ENCODE results near the gene TBX15. TPM values are rescaled to one million over a fixed set of nuclear protein-coding genes. Genes with fewer than 3 reads are reported as not detected.

TBX15 gene
- polyA plus RNA-seq, 1 donor from 2014 or later, result not detected

- peaks cover 0 to 6% (median 1%) of the 10 kb centered on the region in 3 donors for H3K9me3 Mint-ChIP-seq
- no peaks in the 10 kb centered on the region for H3K27me3 Mint-ChIP-seq
- H3K36me3 Mint-ChIP-seq, result peaks cover 2% of the 10 kb centered on the region
- no peak overlapping the region for H3K4me3 Mint-ChIP-seq
- no peaks in the 10 kb centered on the region for H3K4me1 Mint-ChIP-seq
- H3K27ac Mint-ChIP-seq, result no peak overlapping the region
Observed at GRCh38 chr1:118945489-118945888, 42.7 kb downstream of the TBX15 start.

DNA sequence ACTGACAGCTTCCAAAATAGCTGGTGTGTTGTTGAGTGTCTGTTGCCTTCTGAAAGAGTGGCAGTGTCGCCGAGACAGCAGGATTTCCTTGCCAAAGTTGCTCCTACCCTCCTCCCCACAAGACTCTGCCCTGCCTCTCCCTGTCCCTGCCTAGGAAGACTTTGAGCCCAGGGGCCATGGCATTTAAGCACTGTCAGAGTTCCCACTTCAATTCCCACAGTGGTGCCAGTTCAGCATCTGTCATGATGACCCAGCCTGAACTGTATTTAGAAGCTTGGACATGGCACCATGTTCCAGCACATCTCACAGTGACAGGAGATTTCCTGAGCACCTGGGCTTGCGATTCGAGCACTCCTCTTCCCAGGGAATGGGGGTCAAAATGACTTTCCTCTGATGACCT lies 43.6 kb downstream of the TBX15 start:
- H3K4me1 Mint-ChIP-seq, result no peaks in the 10 kb centered on the region
- no peak overlapping the region for H3K4me3 Mint-ChIP-seq
- no peaks in the 10 kb centered on the region for H3K27me3 Mint-ChIP-seq
- H3K9me3 Mint-ChIP-seq, result peaks cover 0 to 6% (median 1%) of the 10 kb centered on the region in 3 donors
- peaks cover 2% of the 10 kb centered on the region for H3K36me3 Mint-ChIP-seq
- H3K27ac Mint-ChIP-seq, result no peak overlapping the region

- H3K27me3 Mint-ChIP-seq, result no peaks in the 10 kb centered on the region
- peaks cover 0 to 2% (median 0%) of the 10 kb centered on the region in 3 donors for H3K4me1 Mint-ChIP-seq
- H3K36me3 Mint-ChIP-seq, result peaks cover 2% of the 10 kb centered on the region
- H3K27ac Mint-ChIP-seq, result no peak overlapping the region
- peaks cover 0 to 6% (median 1%) of the 10 kb centered on the region in 3 donors for H3K9me3 Mint-ChIP-seq
- no peak overlapping the region for H3K4me3 Mint-ChIP-seq
Observed at GRCh38 chr1:118944133-118944532, 44.0 kb downstream of the TBX15 start.

DNA sequence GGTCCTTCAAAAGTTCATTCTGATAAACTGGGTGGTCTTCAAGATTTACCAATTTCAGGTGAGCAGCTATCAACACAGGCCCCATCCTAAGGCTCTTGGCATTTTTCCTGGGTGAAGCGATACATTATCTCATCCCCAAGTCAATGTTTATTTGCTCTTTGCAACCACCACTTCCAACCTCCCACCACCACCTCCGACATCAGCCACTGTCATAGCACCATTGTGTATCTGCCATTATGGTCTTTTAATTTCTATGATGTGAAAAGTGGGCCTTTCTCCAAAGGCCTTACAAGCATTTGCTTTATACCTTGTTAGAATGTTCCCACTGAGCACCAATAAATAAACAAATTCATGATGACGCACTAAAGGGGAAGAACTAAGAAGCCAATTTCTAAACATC lies 47.2 kb downstream of the TBX15 start:
- peaks cover 0 to 1% (median 0%) of the 10 kb centered on the region in 3 donors for H3K9me3 Mint-ChIP-seq
- H3K27ac Mint-ChIP-seq, result no peak overlapping the region
- no peaks in the 10 kb centered on the region for H3K27me3 Mint-ChIP-seq
- peaks cover 0 to 4% (median 4%) of the 10 kb centered on the region in 3 donors for H3K4me1 Mint-ChIP-seq
- no peaks in the 10 kb centered on the region for H3K36me3 Mint-ChIP-seq
- no peak overlapping the region for H3K4me3 Mint-ChIP-seq

- no peak overlapping the region for H3K4me3 Mint-ChIP-seq
- H3K4me1 Mint-ChIP-seq, result peaks cover 0 to 4% (median 4%) of the 10 kb centered on the region in 3 donors
- no peaks in the 10 kb centered on the region for H3K9me3 Mint-ChIP-seq
- no peaks in the 10 kb centered on the region for H3K36me3 Mint-ChIP-seq
- no peak overlapping the region for H3K27ac Mint-ChIP-seq
- H3K27me3 Mint-ChIP-seq, result no peaks in the 10 kb centered on the region
Observed at GRCh38 chr1:118937413-118938072, 50.6 kb downstream of the TBX15 start.

GRCh38 chr1:118934706-118935105 lies 53.4 kb downstream of the TBX15 start:
- H3K27me3 Mint-ChIP-seq, result no peaks in the 10 kb centered on the region
- no peak overlapping the region for H3K27ac Mint-ChIP-seq
- H3K9me3 Mint-ChIP-seq, result no peaks in the 10 kb centered on the region
- H3K36me3 Mint-ChIP-seq, result no peaks in the 10 kb centered on the region
- H3K4me1 Mint-ChIP-seq, result peaks cover 0 to 4% (median 4%) of the 10 kb centered on the region in 3 donors
- H3K4me3 Mint-ChIP-seq, result no peak overlapping the region

GRCh38 chr1:118933051-118933781 lies 54.9 kb downstream of the TBX15 start:
- Mint-ChIP-seq H3K4me1 (peaks cover 0 to 2% (median 0%) of the 10 kb centered on the region in 3 donors), H3K36me3 (peaks cover 4% of the 10 kb centered on the region), H3K27me3 (peaks cover 4% of the 10 kb centered on the region), H3K4me3 (no peak overlapping the region), H3K9me3 (peaks cover 0 to 2% (median 0%) of the 10 kb centered on the region in 3 donors), H3K27ac (no peak overlapping the region)

DNA sequence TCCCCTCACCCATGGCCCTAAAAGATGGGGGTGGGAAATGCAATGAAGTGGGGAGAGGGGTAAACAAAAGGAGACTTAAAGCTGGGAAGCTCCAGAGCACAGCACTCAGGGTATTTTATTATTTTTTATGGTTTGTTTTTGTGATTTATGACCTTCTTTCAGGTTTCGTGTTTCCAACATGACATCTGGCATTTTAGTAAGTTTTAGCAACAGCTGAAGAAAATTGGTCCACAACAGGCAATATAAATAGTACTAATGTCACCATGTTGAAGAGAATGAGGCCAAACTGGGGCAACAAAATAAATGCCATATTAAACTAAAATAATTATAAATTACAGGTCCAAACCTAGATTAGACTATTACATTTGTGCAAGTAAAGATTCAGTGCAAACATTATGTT lies 56.3 kb downstream of the TBX15 start:
- no peak overlapping the region for H3K4me3 Mint-ChIP-seq
- no peak overlapping the region for H3K27ac Mint-ChIP-seq
- H3K4me1 Mint-ChIP-seq, result no peaks in the 10 kb centered on the region
- H3K9me3 Mint-ChIP-seq, result peaks cover 0 to 2% (median 0%) of the 10 kb centered on the region in 3 donors
- peaks cover 4% of the 10 kb centered on the region for H3K36me3 Mint-ChIP-seq
- peaks cover 4% of the 10 kb centered on the region for H3K27me3 Mint-ChIP-seq

DNA sequence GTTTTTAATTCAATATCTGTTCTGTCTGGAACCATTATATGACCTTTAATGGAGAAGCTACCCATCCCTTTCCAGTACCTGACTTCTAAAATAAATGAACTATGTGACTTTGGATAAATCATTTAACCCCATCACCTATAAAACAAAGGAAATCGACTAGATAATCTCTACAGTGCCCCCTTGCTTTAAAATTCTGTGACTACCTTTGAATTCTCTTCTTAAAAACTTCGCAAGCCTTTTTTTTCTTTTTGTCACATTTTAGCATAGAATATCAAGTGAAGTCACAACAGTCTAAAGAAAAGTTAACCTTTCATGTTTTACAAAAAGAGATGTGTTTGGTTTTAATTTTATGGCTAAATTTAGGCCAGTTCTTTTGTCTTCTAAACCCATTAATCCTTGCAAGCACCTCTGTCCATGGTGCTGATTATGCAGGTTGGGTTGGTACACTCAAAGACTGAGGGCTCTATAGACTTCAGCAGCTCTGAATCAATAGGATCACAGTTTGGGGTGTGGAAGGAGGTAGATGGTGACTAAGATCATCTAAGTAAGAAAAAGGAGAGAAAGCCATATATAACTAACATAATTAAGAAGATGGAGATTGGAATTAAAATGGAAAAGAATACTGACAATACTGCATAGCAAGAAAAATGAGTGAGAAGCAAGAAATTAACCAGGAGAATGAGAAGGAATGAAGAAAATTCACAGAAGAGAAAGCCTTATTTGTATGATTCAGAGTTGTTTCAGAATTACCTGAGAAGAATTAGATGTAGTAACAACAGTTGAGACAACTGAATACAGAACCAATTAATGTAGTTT lies 59.2 kb downstream of the TBX15 start:
- peaks cover 5% of the 10 kb centered on the region for H3K36me3 Mint-ChIP-seq
- H3K4me1 Mint-ChIP-seq, result no peaks in the 10 kb centered on the region
- no peak overlapping the region for H3K27ac Mint-ChIP-seq
- H3K27me3 Mint-ChIP-seq, result peaks cover 9% of the 10 kb centered on the region
- H3K9me3 Mint-ChIP-seq, result peaks cover 0 to 2% (median 0%) of the 10 kb centered on the region in 3 donors
- H3K4me3 Mint-ChIP-seq, result no peak overlapping the region

GRCh38 chr1:118927427-118928187 lies 60.5 kb downstream of the TBX15 start:
- H3K36me3 Mint-ChIP-seq, result peaks cover 5% of the 10 kb centered on the region

GRCh38 chr1:118926261-118926660 lies 61.9 kb downstream of the TBX15 start:
- Mint-ChIP-seq H3K4me1 (peaks cover 0 to 4% (median 2%) of the 10 kb centered on the region in 3 donors), H3K27ac (no peak overlapping the region), H3K36me3 (peaks cover 5% of the 10 kb centered on the region), H3K4me3 (no peak overlapping the region), H3K27me3 (peaks cover 11% of the 10 kb centered on the region), H3K9me3 (peaks cover 0 to 2% (median 0%) of the 10 kb centered on the region in 3 donors)

More at GRCh38 chr1:118927427-118928187, 60.5 kb downstream of the TBX15 start:
- Mint-ChIP-seq H3K27ac (no peak overlapping the region), H3K27me3 (peaks cover 9% of the 10 kb centered on the region), H3K4me1 (peaks cover 0 to 2% (median under 1%) of the 10 kb centered on the region in 3 donors), H3K9me3 (peaks cover 0 to 2% (median 0%) of the 10 kb centered on the region in 3 donors), H3K4me3 (no peak overlapping the region)

DNA sequence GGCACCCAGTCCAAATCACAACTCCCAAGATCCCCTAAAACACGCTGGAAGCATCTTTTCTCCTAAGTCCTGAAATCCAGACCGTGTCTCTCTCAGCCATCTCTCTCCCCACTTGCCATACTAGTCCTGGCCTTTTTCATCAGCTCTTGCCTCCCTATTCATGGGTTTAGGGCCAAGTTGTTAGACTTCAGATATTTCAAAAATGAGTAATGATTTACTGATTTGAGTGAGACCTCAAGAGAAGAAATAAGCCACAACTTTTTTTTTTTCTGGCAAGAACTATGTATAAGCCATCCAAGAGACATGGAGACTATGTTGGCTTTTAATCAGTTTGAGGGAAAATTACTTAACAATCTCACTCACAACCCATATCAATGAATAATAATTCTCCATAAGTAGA lies 62.5 kb downstream of the TBX15 start:
- Mint-ChIP-seq H3K27me3 (peaks cover 11% of the 10 kb centered on the region), H3K4me1 (peaks cover 0 to 4% (median 2%) of the 10 kb centered on the region in 3 donors), H3K36me3 (peaks cover 5% of the 10 kb centered on the region), H3K4me3 (no peak overlapping the region), H3K9me3 (peaks cover 0 to 2% (median under 1%) of the 10 kb centered on the region in 3 donors), H3K27ac (peak overlapping the region in 1 of 3 donors; percentile 28)

DNA sequence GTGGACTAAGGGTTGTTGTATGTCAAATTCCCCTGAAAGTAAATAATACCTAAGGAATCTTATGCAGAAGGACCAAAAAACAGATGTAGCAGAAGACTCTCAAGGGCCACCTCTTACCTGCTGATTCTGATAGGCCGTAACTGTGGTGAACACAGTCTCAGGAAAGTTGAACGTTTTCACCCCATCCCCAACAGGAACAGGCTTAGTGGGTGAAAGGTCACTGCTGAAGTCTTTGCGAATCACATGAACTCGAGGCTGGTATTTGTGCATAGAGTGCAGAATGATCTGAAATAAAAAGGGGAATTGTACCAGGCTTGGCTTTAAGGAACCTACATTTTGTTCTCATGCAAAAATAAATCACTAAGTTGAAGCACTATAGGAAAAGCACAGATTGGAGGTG lies 64.8 kb downstream of the TBX15 start:
- Mint-ChIP-seq H3K4me3 (no peak overlapping the region), H3K9me3 (peaks cover 0 to 2% (median 0%) of the 10 kb centered on the region in 3 donors), H3K27ac (no peak overlapping the region), H3K27me3 (peaks cover 8% of the 10 kb centered on the region), H3K4me1 (peaks cover 7 to 13% (median 12%) of the 10 kb centered on the region in 3 donors), H3K36me3 (peaks cover 1% of the 10 kb centered on the region)

GRCh38 chr1:118921994-118922393 lies 66.1 kb downstream of the TBX15 start:
- H3K9me3 Mint-ChIP-seq, result peaks cover 0 to 4% (median 2%) of the 10 kb centered on the region in 3 donors
- H3K4me3 Mint-ChIP-seq, result no peak overlapping the region
- peaks cover 8% of the 10 kb centered on the region for H3K27me3 Mint-ChIP-seq
- H3K36me3 Mint-ChIP-seq, result peaks cover 1% of the 10 kb centered on the region
- H3K4me1 Mint-ChIP-seq, result peaks cover 12 to 17% (median 13%) of the 10 kb centered on the region in 3 donors
- H3K27ac Mint-ChIP-seq, result no peak overlapping the region
